GM18909 (cell line): ENCODE data around the gene PARP8.

Source experiments
- ATAC-seq: cut with Tn5 transposase; IDR thresholded peaks from one replicate; pipeline ENCODE4 v1.9.1; 2021; ENCODE audit warnings: mild to moderate bottlenecking; ENCODE audit not compliant: unreplicated experiment, poor library complexity

Gene PARP8

DNA sequence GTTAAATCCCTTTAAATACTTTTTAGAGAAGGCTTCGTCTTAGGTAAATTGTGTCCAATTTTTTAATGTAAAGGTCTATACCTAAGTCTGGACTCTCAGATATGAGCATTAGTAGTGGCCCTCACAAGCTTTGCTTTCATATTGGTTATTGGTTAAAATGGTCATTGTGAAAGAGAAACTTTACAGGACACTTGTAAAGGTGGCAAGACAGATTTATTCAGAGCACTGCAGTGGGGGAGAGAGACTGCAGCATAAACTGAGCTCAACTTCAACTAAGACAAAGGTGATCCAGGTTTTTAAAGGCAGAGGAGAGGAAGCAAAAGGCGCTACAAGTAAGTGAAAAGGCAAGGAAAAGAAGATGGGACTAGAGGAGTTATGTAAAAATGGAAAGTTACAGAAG, 157.7 kb downstream of the PARP8 start:
- no peak for ATAC-seq

DNA sequence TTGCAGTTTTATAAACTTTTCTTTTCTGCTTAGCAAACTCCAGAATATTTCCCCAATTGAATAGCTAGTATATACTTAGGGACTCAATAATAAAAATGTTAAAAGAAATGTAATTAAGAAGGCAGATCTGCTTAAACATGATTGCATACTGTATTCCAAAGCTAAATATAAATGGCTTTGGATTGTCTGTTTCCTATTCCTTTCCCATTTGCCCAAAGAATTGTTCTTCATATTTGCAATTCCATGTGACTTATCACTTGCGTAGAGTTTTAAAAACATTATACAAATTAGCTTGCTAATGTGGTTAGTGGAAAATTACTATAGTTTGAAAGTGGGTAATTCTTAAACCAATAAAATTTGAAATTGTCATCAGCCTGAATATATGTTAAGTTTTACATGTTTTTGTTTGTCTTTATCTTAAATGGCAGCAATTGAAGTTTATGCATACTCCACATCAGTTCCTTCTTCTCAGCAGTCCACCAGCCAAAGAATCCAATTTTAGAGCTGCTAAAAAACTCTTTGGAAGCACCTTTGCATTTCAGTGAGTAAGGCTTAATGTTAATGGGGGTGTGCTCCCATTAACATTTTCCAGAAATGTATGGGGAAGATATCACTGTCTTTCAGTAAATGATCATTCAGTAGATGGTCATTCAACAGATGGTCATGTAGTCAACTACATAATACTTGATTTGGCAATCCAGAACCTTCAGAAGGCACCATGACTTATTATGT, 161.2 kb downstream of the PARP8 start:
- no peak for ATAC-seq

GRCh38 chr5:50829023-50829422, 162.6 kb downstream of the PARP8 start:
- no peak for ATAC-seq

- no peak for ATAC-seq
These were observed 166.3 kb downstream of the PARP8 start for GRCh38 chr5:50832657-50833284.

DNA sequence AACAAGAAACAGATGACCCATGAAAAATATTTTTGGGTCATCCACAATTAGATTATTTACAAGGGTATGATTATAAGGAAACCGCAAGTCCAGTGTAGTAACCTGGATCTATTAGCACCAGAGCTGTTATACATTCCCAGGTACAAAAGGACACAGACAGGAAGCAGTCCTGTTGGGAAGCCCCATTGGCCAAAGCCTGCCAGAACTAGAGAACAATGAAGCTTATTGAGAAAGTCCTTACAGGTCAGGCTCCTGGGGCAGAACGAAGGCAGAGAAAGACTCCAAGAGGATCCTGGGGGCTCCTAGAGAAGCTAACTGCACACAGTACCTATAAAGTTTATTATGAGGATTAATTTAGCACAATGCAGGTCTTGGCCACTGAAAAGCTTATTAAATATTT, 169.9 kb downstream of the PARP8 start:
- ATAC-seq = no peak

GRCh38 chr5:50839472-50839871, 173.0 kb downstream of the PARP8 start:
- no peak for ATAC-seq

DNA sequence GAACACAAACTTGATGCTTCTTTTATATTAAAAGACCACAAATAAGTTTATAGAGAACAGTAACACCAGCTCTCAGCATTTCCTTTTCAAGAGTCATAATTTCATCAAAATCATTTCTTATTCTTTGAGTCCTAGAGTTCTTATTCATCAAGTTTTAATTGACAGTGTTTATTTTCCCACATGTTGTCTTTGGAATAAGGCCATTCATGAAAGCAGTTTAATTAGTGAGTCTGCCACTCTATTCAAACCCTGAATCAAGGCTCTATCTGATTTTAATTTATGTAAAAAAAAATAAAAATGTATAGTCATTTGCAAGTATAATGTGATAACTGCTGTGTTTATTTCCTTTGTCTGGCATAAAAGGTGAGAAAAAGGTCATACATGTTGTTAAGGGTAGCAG, 176.7 kb downstream of the PARP8 start:
- ATAC-seq = no peak

- ATAC-seq = no peak
These were observed 179.8 kb downstream of the PARP8 start for GRCh38 chr5:50846261-50846660.

GRCh38 chr5:50849554-50849953, 183.1 kb downstream of the PARP8 start:
- ATAC-seq = no peak

DNA sequence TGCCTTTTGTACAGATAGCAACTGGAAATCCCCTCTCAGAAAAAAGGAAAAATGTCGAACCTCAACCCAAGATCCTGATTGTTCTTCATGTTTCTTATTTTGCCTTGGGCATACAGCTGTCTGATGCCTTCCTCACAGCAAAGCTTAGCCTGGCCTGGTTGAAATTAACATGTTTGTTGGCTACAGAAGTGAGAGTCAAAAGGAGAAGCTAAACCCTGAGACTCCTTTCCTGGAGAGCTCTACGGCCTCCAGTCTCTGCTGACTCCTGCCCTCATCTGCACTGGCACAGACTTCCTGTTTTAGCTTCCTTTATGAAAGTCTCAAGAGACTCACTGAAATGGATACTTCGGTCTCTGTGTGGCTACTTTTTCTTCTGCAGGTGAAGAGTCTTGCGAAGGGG, 186.7 kb downstream of the PARP8 start:
- peak; percentile 89 for ATAC-seq

DNA sequence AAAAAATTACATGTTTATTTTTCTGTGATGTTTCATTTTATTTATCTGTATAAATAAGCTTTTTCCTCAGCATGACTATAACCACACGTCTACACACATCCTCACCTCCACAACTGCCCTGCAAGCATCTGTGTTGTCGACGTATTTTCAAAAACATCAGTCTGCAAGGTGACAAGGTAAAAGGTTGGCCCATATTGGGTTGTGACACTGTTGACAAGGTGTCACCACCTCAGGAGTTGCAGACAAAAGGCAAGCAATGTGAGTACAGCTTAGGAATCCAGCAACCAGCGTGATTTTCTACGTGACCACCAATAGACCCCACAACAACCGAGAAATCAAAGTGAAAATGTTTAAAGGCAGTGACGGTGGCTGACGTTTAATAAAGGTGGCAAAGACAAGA, 187.6 kb downstream of the PARP8 start:
- no peak for ATAC-seq

DNA sequence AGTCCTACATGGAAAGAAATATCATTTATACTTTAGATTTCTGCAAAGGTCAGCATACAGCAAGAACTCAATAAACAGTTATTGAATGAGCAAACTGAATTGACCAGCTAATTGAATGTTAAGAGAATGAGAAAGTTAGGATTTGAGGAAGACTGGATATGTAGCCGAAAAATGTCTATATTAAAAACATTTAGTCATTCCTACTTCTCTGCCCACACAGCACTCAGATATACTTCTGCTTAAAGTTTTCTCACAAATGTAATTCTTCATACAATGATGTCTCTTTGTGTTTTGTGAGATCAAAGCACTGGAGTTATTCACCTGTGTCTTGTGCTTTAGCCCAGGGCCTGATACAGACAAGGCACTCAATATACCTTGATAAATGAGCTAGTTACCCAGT, 188.6 kb downstream of the PARP8 start:
- no peak for ATAC-seq

DNA sequence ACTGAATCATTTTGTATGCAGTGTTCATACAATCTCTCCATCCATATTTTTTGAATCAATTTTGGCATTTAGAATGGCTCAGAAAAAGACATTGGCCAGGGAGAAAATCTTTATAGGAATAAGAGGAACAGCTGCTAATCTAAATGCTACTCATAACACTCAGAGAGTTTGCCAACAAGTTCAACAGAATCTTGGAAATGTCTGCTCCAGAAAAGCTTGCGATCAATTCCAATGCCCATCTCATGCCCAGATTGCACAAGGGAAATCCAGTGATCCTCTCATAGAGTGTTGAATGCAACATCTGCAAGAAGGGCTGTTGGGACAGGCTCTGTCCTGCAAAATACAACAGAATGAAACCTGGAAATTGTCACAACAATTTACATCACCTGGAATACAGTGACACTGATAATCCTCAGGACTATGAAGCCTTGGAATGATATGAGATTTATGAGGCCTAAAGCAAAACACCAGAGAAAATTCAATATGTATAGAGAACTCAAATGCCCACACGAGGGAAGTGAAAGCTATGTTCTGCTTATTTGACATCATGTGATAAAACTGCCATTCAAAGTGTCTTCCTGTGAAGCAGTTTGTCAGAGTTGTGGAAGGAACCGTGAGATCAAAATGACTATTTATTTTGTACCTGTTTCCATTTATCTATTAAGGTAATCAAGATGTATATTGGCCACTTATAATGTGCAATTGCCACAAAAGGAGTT, 190.1 kb downstream of the PARP8 start:
- ATAC-seq = peak; percentile 78

- no peak for ATAC-seq
These were observed 197.2 kb downstream of the PARP8 start for GRCh38 chr5:50863534-50864170.

DNA sequence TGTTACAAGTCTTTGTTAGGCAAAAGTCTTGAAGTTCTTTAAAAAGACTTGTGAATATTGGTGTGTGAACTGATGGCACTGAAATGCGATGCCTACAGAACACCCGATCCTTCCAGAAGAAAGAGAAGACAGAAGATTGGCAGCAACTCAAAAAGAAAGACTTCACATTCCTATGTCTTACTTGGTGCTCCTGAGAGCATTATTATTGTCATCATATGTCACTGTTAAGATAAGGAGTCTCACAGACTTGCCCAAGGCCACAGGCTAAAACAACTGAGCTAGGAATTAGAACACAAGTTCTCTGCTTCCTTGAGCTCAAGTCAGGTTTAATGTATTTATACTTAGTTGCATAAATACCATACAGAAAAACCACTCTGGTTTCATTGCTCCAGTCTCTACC, 198.0 kb downstream of the PARP8 start:
- ATAC-seq = no peak

DNA sequence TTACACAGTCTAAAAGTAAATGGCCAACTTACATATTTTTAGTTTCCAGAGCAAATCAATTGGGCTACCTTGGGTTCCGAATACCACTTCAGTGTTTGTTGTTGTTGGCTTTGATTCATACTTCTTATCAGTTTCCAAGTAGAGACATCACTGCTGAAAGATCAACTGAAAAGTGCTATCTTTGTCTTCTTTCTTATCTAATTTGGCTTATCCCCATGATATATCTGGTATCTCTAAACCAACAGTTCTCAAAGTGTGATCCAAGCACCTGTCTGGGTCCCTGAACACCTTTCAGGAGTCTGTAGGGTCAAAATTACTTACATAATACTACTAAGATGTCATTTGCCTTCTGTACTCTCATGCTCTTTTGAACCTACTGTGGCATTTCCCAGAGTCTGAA, 200.0 kb downstream of the PARP8 start:
- no peak for ATAC-seq

- ATAC-seq = no peak
These were observed 200.7 kb downstream of the PARP8 start for GRCh38 chr5:50867140-50867539.

DNA sequence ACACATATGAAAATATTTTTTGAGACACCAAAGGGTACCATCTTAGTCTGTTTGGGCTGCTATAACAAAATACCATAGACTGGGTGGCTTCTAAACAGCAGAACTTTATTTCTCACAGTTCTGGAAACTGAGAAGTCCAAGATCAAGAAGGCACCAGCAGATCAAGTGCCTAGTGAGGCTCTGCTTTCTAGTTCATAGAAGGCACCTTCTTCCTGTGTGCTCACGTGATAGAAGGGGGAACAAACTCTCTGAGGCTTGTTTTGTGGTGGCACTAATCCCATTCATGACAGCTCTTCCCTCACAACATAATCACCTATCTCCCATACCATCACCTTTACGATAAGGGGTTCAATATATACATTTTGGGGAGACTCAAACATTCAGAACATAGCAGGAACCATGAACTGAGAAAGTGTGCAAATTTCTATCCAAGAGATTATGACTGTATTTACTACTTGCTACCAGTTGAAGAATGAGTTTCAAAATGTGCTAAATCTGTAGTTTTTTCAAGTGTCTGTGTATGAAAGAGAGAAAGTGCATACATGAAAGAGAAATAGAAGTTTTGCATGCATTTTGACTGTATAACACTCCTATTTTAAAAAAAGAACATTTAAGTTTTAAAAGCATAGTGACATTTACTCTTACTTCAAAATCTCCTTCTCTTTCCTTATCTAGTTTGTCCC, 207.3 kb downstream of the PARP8 start:
- ATAC-seq = no peak

- no peak for ATAC-seq
These were observed 208.0 kb downstream of the PARP8 start for GRCh38 chr5:50874306-50875001.

- no peak for ATAC-seq
These were observed 208.5 kb downstream of the PARP8 start for GRCh38 chr5:50875002-50875344.
